ENCODE results near the gene DNM3. TPM values are rescaled to one million over a fixed set of nuclear protein-coding genes. Genes with fewer than 3 reads are reported as not detected.

Gene DNM3
- total and polyA plus RNA-seq, 2 donors (not counting 1 experiment from before 2014, with no cell fraction given), result 1.0 to 1.3 TPM

- Histone ChIP-seq H2AFZ (ENCODE audit: insufficient read depth, low read depth, low read length, poor library complexity, severe bottlenecking) (no peak overlapping the region), H3K27me3 (replicated peaks in 1 of 4; ENCODE audit: control extremely low read depth in 1 of 4, control insufficient read depth in 3 of 4, insufficient read depth in 4 of 4, low read length in 3 of 4) (no peaks in the 10 kb centered on the region), H3K79me2 (ENCODE audit: control insufficient read depth, insufficient read depth, low read length) (no peaks in the 10 kb centered on the region), H3K4me1 (ENCODE audit: control insufficient read depth in 2 of 2, insufficient read depth in 2 of 2, low read length in 2 of 2) (no peaks in the 10 kb centered on the region), H3K4me2 (replicated peaks; ENCODE audit: low read depth, low read length, poor library complexity, severe bottlenecking) (no peak overlapping the region), H3K27ac (ENCODE audit: low read length in 2 of 2) (no peak overlapping the region), H3K36me3 (replicated peaks in 1 of 2; ENCODE audit: control extremely low read depth in 1 of 2, control insufficient read depth in 1 of 2, extremely low read depth in 1 of 2, insufficient read depth in 2 of 2, low read length in 1 of 2) (no peaks in the 10 kb centered on the region), H4K20me1 (ENCODE audit: control insufficient read depth, insufficient read depth, low read length, poor library complexity, severe bottlenecking) (no peaks in the 10 kb centered on the region), H3K9ac (ENCODE audit: low read length) (no peak overlapping the region), H3K9me3 (ENCODE audit: control extremely low read depth in 1 of 3, control insufficient read depth in 2 of 3, insufficient read depth in 1 of 3, low read length in 2 of 3) (no peaks in the 10 kb centered on the region), H3K4me3 (ENCODE audit: control extremely low read depth in 1 of 5, extremely low read depth in 1 of 5, insufficient read depth in 1 of 5, low read depth in 2 of 5, low read length in 4 of 5) (no peak overlapping the region)
- Mint-ChIP-seq H3K27me3 (no peaks in the 10 kb centered on the region), H3K27ac (no peak overlapping the region), H3K4me1 (no peaks in the 10 kb centered on the region), H3K9me3 (ENCODE audit: insufficient read depth) (no peaks in the 10 kb centered on the region), H3K4me3 (no peak overlapping the region)
- CTCF ChIA-PET, result no interaction called here
- intact Hi-C loops (cut with micrococcal nuclease), result no loop called here
- ATAC-seq (ENCODE audit: low read depth), result no peak
- WGBS (ENCODE audit: insufficient coverage), result no CpG with 5 or more reads among the region's 1 CpG
- DNase-seq, result no peak
- POLR2A ChIA-PET, result no interaction called here
- TF ChIP-seq CTCF (IDR thresholded peaks at IDR 0.05) (no peak), EZH2 (IDR thresholded peaks at IDR 0.05; ENCODE audit: borderline replicate concordance, insufficient read depth, low read depth, low read length, poor library complexity, severe bottlenecking) (no peak)
Observed at GRCh38 chr1:172410027-172410426, 568.7 kb downstream of the DNM3 start.

DNA sequence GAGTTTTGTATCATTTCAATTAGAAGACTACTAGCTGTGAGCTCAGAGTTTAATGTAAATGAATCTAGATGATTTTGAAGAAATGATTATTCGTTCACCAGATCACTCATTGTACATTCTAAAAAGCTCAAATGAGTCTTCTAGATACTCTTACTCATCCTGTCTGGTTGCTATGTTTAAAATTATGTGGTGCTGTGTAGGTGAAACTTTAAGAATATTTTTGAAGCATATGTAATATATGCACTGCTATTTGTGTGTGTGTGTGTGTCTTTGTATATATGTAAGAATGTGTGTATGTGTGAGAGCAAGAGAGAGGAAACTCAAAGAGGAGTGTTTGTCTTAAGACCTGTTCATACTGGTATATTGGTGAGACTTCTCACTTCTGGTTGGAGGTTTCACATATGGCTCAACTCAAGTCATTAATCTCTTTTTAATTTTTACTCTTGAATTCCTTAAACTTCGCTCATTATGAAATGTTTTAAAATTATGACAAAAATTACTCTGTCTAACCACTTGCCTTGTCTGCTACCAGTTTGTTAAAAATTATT, 570.6 kb downstream of the DNM3 start:
- no peak overlapping the region for H3K4me3 ChIP-seq (ENCODE audit: control extremely low read depth in 1 of 5, extremely low read depth in 1 of 5, insufficient read depth in 1 of 5, low read depth in 2 of 5, low read length in 4 of 5)
- TF ChIP-seq EZH2 (IDR thresholded peaks at IDR 0.05; ENCODE audit: borderline replicate concordance, insufficient read depth, low read depth, low read length, poor library complexity, severe bottlenecking) (no peak), CTCF (IDR thresholded peaks at IDR 0.05) (no peak)
- H3K9me3 ChIP-seq (ENCODE audit: control extremely low read depth in 1 of 3, control insufficient read depth in 2 of 3, insufficient read depth in 1 of 3, low read length in 2 of 3), result no peaks in the 10 kb centered on the region
- H3K36me3 ChIP-seq (replicated peaks in 1 of 2; ENCODE audit: control extremely low read depth in 1 of 2, control insufficient read depth in 1 of 2, extremely low read depth in 1 of 2, insufficient read depth in 2 of 2, low read length in 1 of 2), result no peaks in the 10 kb centered on the region
- no peaks in the 10 kb centered on the region for H3K79me2 ChIP-seq (ENCODE audit: control insufficient read depth, insufficient read depth, low read length)
- no peaks in the 10 kb centered on the region for H4K20me1 ChIP-seq (ENCODE audit: control insufficient read depth, insufficient read depth, low read length, poor library complexity, severe bottlenecking)
- no CpG with 5 or more reads among the region's 2 CpGs for WGBS (ENCODE audit: insufficient coverage)
- no peak overlapping the region for H3K4me3 Mint-ChIP-seq
- no peak overlapping the region for H3K27ac ChIP-seq (ENCODE audit: low read length in 2 of 2)
- H3K4me1 Mint-ChIP-seq, result no peaks in the 10 kb centered on the region
- ChIA-PET POLR2A (no interaction called here), CTCF (interaction anchor here (0.7 to 1.3 kb wide), 6 partner anchors 13 to 409 kb away, joined by 3 to 7 read pairs (median 3); partner anchors contain the start of gene PIGC)
- intact Hi-C loops (cut with micrococcal nuclease), result no loop called here
- H3K9ac ChIP-seq (ENCODE audit: low read length), result no peak overlapping the region
- no peak overlapping the region for H3K4me2 ChIP-seq (replicated peaks; ENCODE audit: low read depth, low read length, poor library complexity, severe bottlenecking)
- H3K27ac Mint-ChIP-seq, result no peak overlapping the region
- no peaks in the 10 kb centered on the region for H3K27me3 ChIP-seq (replicated peaks in 1 of 4; ENCODE audit: control extremely low read depth in 1 of 4, control insufficient read depth in 3 of 4, insufficient read depth in 4 of 4, low read length in 3 of 4)
- no peaks in the 10 kb centered on the region for H3K9me3 Mint-ChIP-seq (ENCODE audit: insufficient read depth)
- no peaks in the 10 kb centered on the region for H3K4me1 ChIP-seq (ENCODE audit: control insufficient read depth in 2 of 2, insufficient read depth in 2 of 2, low read length in 2 of 2)
- H3K27me3 Mint-ChIP-seq, result no peaks in the 10 kb centered on the region
- no peak overlapping the region for H2AFZ ChIP-seq (ENCODE audit: insufficient read depth, low read depth, low read length, poor library complexity, severe bottlenecking)
- DNase-seq (no peak), ATAC-seq (ENCODE audit: low read depth) (no peak)
